ENCODE measurements around the gene C16orf96.

- TF ChIP-seq CTCF (conservative IDR thresholded peaks at IDR 0.05 in 1 of 2, IDR thresholded peaks at IDR 0.05 in 1 of 2; ENCODE audit: extremely low read depth in 1 of 2, insufficient read depth in 1 of 2, low read depth in 1 of 2, low read length in 2 of 2) (no peak), EZH2 (IDR thresholded peaks at IDR 0.05; ENCODE audit: borderline replicate concordance, low read length) (no peak)
Measured at GRCh38 chr16:4537376-4538343, 18.5 kb upstream of the C16orf96 start.

Data from mammary epithelial cell (primary cell).